Left ventricle myocardium inferior (tissue), 1 donor: ENCODE measurements around the gene GRAMD2A. TPM values are rescaled to one million over a fixed set of nuclear protein-coding genes. Genes with fewer than 3 reads are reported as not detected.
"Not testable (repeated sequence)": the region's sequence is repeated elsewhere in the genome, so short reads cannot be mapped to it uniquely, and the experiment has no call there.

Source experiments
- DNase-seq: peaks from one replicate; pipeline ENCODE4 v3.0.0-alpha.2; 2020
- H3K27ac ChIP-seq: fragments of 200-600 bp; replicated peaks from 2 replicates; pipeline ENCODE4 v1.8.0; 2021
- H3K27me3 ChIP-seq: fragments of 200-600 bp; 2 replicates; pipeline ENCODE4 v1.8.0; 2021; ENCODE audit warnings: low read depth
- H3K36me3 ChIP-seq: fragments of 200-600 bp; 2 replicates; pipeline ENCODE4 v1.8.0; 2021
- H3K4me1 ChIP-seq: fragments of 200-600 bp; 2 replicates; pipeline ENCODE4 v1.8.0; 2021
- H3K4me3 ChIP-seq: fragments of 200-600 bp; 2 replicates; pipeline ENCODE4 v1.8.0; 2021; ENCODE audit warnings: mild to moderate bottlenecking, moderate library complexity
- H3K9me3 ChIP-seq: fragments of 200-600 bp; replicated peaks from 2 replicates; pipeline ENCODE4 v1.8.0; 2021
- intact Hi-C: fragments of 100-400 bp; cut with micrococcal nuclease; formaldehyde crosslinking; loops from one replicate; pipeline ENCODE4 v1.11.0; 2022
- total RNA-seq: library from RNA; stranded (reverse); fragmentation: NEBNext Ultra II Directional; extraction: Animal tissue kit (Norgen Biotek cat#: 25700); gene quantifications from one replicate; pipeline ENCODE4 v1.2.1, GENCODE V29; 2021
- TF ChIP-seq, protein P1 (sequence below): fragments of 200-600 bp; IDR thresholded peaks from 2 replicates; pipeline ENCODE4 v1.8.0; 2021; ENCODE audit warnings: antibody characterized with exemption, mild to moderate bottlenecking, borderline replicate concordance
- donor health status: DM: no; HTN: yes; CAD: no; lungs with severe emphysema.

GRAMD2A gene
- total RNA-seq, 1 donor from 2014 or later, result not detected

- Histone ChIP-seq H3K27ac (no peak overlapping the region), H3K4me3 (no peak overlapping the region), H3K36me3 (no peaks in the 10 kb centered on the region), H3K9me3 (no peaks in the 10 kb centered on the region), H3K4me1 (peaks cover 11% of the 10 kb centered on the region), H3K27me3 (no peaks in the 10 kb centered on the region)
- DNase-seq, result no peak
- TF ChIP-seq, protein P1, sequence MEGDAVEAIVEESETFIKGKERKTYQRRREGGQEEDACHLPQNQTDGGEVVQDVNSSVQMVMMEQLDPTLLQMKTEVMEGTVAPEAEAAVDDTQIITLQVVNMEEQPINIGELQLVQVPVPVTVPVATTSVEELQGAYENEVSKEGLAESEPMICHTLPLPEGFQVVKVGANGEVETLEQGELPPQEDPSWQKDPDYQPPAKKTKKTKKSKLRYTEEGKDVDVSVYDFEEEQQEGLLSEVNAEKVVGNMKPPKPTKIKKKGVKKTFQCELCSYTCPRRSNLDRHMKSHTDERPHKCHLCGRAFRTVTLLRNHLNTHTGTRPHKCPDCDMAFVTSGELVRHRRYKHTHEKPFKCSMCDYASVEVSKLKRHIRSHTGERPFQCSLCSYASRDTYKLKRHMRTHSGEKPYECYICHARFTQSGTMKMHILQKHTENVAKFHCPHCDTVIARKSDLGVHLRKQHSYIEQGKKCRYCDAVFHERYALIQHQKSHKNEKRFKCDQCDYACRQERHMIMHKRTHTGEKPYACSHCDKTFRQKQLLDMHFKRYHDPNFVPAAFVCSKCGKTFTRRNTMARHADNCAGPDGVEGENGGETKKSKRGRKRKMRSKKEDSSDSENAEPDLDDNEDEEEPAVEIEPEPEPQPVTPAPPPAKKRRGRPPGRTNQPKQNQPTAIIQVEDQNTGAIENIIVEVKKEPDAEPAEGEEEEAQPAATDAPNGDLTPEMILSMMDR, result no peak
- intact Hi-C loops, result no loop called here
These were observed 24.2 kb downstream of the GRAMD2A start for GRCh38 chr15:72173401-72173800.

DNA sequence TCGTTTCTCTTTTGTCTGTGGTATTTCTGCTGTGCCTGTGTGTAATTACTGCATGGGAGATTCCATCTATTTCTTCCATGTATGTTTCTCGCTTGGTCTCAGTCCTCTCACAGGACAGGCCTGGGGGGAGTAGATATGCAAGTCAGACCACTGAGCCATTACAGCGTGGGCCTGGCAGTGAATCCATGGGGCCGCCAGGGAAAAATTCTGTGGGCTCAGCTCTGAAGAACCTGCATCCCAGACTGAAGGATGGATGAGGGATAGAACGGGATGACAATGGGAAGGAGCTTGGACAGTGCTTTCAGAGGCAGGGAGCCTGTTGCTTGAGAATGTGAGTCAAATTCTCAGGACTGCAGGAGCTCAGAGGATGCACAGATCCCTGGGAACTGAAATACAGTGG is 24.8 kb downstream of the GRAMD2A start:
- no peak for DNase-seq
- intact Hi-C loops, result no loop called here
- TF ChIP-seq, protein P1, result no peak
- Histone ChIP-seq H3K27ac (no peak overlapping the region), H3K27me3 (no peaks in the 10 kb centered on the region), H3K36me3 (no peaks in the 10 kb centered on the region), H3K4me1 (peaks cover 15% of the 10 kb centered on the region), H3K4me3 (no peak overlapping the region), H3K9me3 (no peaks in the 10 kb centered on the region)

- H3K27ac ChIP-seq, H3K36me3 ChIP-seq, DNase-seq, H3K27me3 ChIP-seq, H3K9me3 ChIP-seq, H3K4me3 ChIP-seq, intact Hi-C loops: not testable (repeated sequence)
- peaks cover 15% of the 10 kb centered on the region for H3K4me1 ChIP-seq
These were observed 25.6 kb downstream of the GRAMD2A start for GRCh38 chr15:72171978-72172377.

DNA sequence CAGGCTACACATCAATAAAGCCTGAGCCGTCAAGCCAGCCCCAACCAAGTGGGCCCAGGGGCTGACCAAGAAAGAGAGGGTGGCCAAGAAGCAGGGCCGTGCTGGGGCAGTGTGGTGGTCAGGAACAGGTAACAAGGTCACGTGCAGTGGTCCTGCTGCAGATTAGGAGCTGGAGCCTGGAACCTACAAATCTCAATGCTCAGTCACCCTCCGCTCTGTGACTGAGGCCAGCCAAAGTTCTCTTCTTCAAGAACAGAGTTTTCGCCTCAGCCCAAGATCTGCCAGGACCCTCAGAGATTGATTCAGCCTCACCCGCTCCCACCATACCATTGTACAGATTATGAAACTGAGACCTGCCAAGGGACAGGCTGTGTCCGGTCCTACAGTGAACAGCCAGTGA is 26.9 kb downstream of the GRAMD2A start:
- Histone ChIP-seq H3K4me3 (no peak overlapping the region), H3K27ac (no peak overlapping the region), H3K36me3 (no peaks in the 10 kb centered on the region), H3K27me3 (peaks cover 7% of the 10 kb centered on the region), H3K4me1 (peaks cover 15% of the 10 kb centered on the region), H3K9me3 (no peaks in the 10 kb centered on the region)
- TF ChIP-seq, protein P1, result no peak
- DNase-seq, result no peak
- intact Hi-C loops, result no loop called here

- H3K4me3 ChIP-seq, result no peak overlapping the region
- intact Hi-C loops, result no loop called here
- peaks cover 7% of the 10 kb centered on the region for H3K27me3 ChIP-seq
- H3K9me3 ChIP-seq, result no peaks in the 10 kb centered on the region
- no peak overlapping the region for H3K27ac ChIP-seq
- DNase-seq, result no peak
- peaks cover 15% of the 10 kb centered on the region for H3K4me1 ChIP-seq
- no peaks in the 10 kb centered on the region for H3K36me3 ChIP-seq
- TF ChIP-seq, protein P1, result no peak
These were observed 27.5 kb downstream of the GRAMD2A start for GRCh38 chr15:72169921-72170611.

- DNase-seq, result no peak
- H3K36me3 ChIP-seq, result no peaks in the 10 kb centered on the region
- H3K27ac ChIP-seq, result no peak overlapping the region
- H3K4me1 ChIP-seq, result peaks cover 15% of the 10 kb centered on the region
- TF ChIP-seq, protein P1, result no peak
- intact Hi-C loops, result no loop called here
- H3K27me3 ChIP-seq, result peaks cover 7% of the 10 kb centered on the region
- H3K4me3 ChIP-seq, result no peak overlapping the region
- H3K9me3 ChIP-seq, result no peaks in the 10 kb centered on the region
These were observed 28.2 kb downstream of the GRAMD2A start for GRCh38 chr15:72169236-72169920.
